Dendritic cell treated with granulocyte-macrophage colony-stimulating factor and Interleukin-4, amounts not matched to agents 40 ng/mL and 50 ng/mL, for 4 days (primary cell): Measurements from ENCODE around the gene PRAMEF4.
"Not testable (repeated sequence)": the region's sequence is repeated elsewhere in the genome, so short reads cannot be mapped to it uniquely, and the experiment has no call there.

ENCODE experiments used
- H3K27ac Mint-ChIP-seq: one replicate; pipeline ENCODE4 v1.8.0; 2022; ENCODE audit warnings: mild to moderate bottlenecking, mixed read lengths
- H3K27me3 Mint-ChIP-seq: one replicate; pipeline ENCODE4 v1.8.0; 2022; ENCODE audit warnings: mild to moderate bottlenecking, mixed read lengths
- H3K36me3 Mint-ChIP-seq: one replicate; pipeline ENCODE4 v1.8.0; 2022; ENCODE audit warnings: low read depth, mixed read lengths
- H3K4me1 Mint-ChIP-seq: one replicate; pipeline ENCODE4 v1.8.0; 2022; ENCODE audit warnings: low read depth, mixed read lengths
- H3K4me3 Mint-ChIP-seq: one replicate; pipeline ENCODE4 v1.8.0; 2022; ENCODE audit warnings: mild to moderate bottlenecking, moderate library complexity, mixed read lengths
- H3K9me3 Mint-ChIP-seq: one replicate; pipeline ENCODE4 v1.8.0; 2022; ENCODE audit warnings: mixed read lengths
- intact Hi-C: fragments of 100-400 bp; cut with micrococcal nuclease; formaldehyde crosslinking; loops from one replicate; pipeline ENCODE4 v1.15.0; 2022

Gene PRAMEF4

DNA sequence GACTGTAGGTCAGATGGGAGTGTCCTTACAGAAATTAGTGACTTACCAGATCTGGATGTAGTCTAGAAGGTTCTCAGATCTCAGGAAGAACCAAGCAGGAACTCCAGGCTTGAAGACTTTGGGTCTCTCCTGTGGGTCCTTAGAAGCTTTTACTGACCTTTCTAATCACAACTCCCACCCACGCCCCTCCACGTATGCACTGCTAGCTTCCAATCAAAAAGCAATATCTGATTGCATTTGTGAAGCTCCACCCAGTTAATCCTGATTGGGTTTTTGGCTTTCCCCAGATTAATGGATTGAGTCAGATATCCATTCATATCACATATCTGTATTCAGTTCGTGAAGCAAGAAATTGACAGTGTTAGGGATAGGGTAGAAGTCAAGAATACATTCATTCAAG is at the start of gene PRAMEF4:
Gene PRAMEF4 (minus strand): TSS at position 101 of the 400 bp plus-strand sequence. CDS start 2,807 bp downstream, outside the sequence.
- H3K36me3 Mint-ChIP-seq, H3K4me3 Mint-ChIP-seq, H3K9me3 Mint-ChIP-seq, H3K27ac Mint-ChIP-seq, H3K27me3 Mint-ChIP-seq, intact Hi-C loops, H3K4me1 Mint-ChIP-seq: not testable (repeated sequence)

DNA sequence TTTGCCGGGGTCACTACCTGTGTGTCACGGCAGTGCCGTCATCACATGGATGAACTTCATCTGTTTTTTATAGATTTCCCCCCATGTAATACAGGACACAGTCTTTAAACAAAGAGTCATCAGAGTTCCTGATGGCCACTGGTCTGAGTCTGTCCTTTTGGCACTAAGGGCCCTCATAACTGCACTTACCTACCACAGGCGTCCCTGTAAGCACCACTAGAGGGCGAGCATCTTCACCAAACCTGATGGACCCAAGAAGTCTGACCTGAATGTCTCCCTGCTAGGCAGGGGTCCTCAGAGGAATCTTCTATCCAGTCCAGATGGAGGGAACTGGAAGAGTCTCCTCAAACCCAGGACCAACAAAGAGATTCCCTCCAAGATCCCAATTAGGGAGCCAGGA is 38.4 kb upstream of the PRAMEF4 start:
- H3K4me1 Mint-ChIP-seq, H3K36me3 Mint-ChIP-seq, H3K27ac Mint-ChIP-seq, H3K27me3 Mint-ChIP-seq, intact Hi-C loops, H3K9me3 Mint-ChIP-seq, H3K4me3 Mint-ChIP-seq: not testable (repeated sequence)

DNA sequence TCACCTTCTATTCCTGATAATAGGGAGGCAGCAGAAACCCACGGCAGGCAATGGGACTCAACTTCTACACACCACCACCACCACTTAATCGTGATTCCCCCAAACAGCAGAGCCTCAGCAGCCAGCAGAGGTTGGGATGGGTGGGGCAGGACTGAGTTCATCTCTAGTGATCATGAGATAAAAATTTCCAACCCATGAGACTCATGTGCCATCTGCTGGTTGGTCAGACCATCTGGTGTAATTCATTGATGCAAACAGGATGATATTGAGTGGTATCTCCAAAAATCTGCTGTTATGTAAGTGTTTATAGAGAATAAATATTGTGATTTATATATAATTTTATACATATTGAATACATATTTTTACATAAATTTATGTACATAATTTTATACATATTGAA is 35.7 kb upstream of the PRAMEF4 start:
- intact Hi-C loops, H3K36me3 Mint-ChIP-seq, H3K4me3 Mint-ChIP-seq, H3K27ac Mint-ChIP-seq, H3K27me3 Mint-ChIP-seq, H3K4me1 Mint-ChIP-seq, H3K9me3 Mint-ChIP-seq: not testable (repeated sequence)

DNA sequence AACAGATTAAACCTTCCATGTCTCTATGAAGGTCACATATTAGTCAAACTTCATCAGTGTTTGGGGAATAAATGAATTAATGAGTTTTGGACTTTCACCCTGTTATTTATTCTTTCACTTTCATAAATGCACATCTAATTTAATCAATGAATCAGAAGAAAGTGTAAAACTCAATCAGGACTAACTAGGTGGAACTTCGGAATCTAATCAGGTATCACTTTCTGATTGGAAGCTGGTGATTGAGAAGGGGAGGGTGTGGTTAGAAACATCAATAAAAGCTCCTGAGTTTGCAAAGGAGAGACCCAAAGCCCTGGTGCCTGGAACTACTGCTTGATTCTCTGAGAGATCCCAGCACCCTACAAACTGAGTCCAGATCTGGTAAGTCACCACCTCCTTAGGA is 30.3 kb upstream of the PRAMEF4 start, which contains the start of gene PRAMEF7:
Gene PRAMEF7 (plus strand): TSS at position 301 of the 400 bp plus-strand sequence. CDS start 1,083 bp downstream, outside the sequence.
- H3K4me3 Mint-ChIP-seq, H3K27ac Mint-ChIP-seq, H3K27me3 Mint-ChIP-seq, intact Hi-C loops, H3K4me1 Mint-ChIP-seq, H3K36me3 Mint-ChIP-seq, H3K9me3 Mint-ChIP-seq: not testable (repeated sequence)

DNA sequence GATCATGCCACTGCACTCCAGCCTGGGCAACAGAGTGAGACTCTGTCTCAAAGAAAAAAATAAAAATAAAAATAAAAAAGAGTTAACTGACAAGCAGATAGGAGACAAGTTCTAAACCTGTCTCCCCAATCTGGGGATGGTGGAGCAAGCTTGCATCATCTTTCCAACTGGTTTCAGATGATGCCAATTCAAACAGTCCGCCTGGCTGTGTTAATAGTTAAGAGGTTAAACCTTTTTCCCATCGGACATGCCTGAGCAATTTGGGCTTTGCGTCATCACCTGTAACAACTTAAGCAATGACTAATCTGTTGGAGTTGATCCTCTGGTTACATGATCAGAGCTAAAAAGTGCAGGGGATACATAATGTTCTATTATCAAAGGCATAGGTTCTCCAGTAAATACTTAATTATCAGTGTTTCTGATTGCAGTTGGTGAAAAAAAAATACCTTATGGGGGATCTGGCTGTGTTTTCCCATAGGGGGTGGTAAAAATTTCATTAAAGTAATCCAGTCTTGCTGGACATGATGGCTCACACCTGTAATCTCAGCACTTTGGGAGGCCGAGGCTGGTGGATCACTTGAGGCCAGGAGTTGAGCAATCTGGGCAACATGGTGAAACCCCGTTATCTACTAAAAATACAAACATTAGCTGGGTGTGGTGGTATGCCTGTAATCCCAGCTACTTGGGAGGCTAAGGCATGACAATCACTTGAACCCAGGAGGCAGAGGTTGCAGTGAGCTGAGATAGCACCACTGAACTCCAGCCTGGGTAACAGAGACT is 18.0 kb upstream of the PRAMEF4 start:
- H3K27ac Mint-ChIP-seq, H3K27me3 Mint-ChIP-seq, H3K4me3 Mint-ChIP-seq: not testable (repeated sequence)

DNA sequence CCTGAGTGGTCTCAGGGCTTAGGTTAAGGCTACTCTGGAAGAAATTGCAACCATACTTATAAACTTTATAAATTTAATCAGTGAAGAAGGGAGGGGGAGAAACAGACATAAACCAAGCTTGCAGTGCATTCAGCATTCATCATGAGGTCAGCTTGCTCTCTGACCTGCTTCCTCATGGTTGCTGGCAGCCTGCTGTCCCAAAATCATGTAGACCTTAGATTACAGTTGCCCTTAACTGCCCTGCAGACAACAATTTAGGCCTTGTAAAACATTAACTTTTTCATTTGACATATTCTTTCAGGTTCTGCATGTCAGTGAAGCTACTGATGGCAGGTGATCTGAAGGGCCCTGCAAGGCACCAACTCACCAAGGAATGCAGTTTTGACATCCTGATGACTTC is 13.2 kb upstream of the PRAMEF4 start:
- H3K4me1 Mint-ChIP-seq, H3K27ac Mint-ChIP-seq, H3K27me3 Mint-ChIP-seq, H3K9me3 Mint-ChIP-seq, intact Hi-C loops, H3K36me3 Mint-ChIP-seq, H3K4me3 Mint-ChIP-seq: not testable (repeated sequence)

More for the DNA sequence above, 18.0 kb upstream of the PRAMEF4 start:
- H3K9me3 Mint-ChIP-seq, H3K36me3 Mint-ChIP-seq, intact Hi-C loops, H3K4me1 Mint-ChIP-seq: not testable (repeated sequence)

DNA sequence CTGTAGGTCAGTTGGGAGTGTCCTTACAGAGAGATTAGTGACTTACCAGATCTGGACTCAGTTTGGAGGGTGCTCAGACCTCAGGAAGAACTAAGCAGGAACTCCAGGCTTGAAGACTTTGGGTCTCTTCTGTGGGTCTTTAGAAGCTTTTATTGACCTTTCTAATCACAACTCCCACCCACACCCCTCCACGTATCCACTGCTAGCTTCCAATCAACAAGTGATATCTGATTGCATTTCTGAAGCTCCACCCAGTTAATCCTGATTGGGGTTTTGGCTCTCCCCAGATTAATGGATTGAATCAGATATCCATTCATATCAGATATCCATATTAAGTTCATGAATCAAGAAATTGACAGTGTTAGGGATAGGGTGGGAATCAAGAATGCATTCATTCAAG is 12.2 kb upstream of the PRAMEF4 start, which contains the start of gene PRAMEF10:
Gene PRAMEF10 (minus strand): TSS at position 101 of the 400 bp plus-strand sequence. CDS start 2,423 bp downstream, outside the sequence.
- H3K27ac Mint-ChIP-seq, H3K27me3 Mint-ChIP-seq, H3K4me1 Mint-ChIP-seq, H3K9me3 Mint-ChIP-seq, H3K4me3 Mint-ChIP-seq, intact Hi-C loops, H3K36me3 Mint-ChIP-seq: not testable (repeated sequence)

DNA sequence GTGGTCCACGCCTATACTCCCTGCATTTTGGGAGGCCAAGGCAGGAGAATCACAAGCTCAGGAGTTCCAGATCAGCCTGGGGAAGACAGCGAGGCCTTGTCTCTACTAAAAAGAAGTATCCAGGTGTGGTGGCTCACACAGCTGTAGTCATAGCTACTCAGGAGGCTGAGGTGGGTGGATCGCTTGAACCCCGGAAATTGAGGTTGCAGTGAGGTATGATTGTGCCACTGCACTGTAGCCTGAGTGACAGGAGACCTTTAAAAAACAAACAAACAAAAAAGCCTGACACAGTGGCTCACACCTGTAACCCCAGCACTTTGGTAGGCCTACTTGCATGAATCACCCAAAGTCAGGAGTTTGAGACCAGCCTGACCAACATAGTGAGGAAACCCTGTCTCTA is 7.5 kb downstream of the PRAMEF4 start:
- H3K9me3 Mint-ChIP-seq, H3K27ac Mint-ChIP-seq, intact Hi-C loops, H3K4me1 Mint-ChIP-seq, H3K4me3 Mint-ChIP-seq, H3K27me3 Mint-ChIP-seq, H3K36me3 Mint-ChIP-seq: not testable (repeated sequence)

DNA sequence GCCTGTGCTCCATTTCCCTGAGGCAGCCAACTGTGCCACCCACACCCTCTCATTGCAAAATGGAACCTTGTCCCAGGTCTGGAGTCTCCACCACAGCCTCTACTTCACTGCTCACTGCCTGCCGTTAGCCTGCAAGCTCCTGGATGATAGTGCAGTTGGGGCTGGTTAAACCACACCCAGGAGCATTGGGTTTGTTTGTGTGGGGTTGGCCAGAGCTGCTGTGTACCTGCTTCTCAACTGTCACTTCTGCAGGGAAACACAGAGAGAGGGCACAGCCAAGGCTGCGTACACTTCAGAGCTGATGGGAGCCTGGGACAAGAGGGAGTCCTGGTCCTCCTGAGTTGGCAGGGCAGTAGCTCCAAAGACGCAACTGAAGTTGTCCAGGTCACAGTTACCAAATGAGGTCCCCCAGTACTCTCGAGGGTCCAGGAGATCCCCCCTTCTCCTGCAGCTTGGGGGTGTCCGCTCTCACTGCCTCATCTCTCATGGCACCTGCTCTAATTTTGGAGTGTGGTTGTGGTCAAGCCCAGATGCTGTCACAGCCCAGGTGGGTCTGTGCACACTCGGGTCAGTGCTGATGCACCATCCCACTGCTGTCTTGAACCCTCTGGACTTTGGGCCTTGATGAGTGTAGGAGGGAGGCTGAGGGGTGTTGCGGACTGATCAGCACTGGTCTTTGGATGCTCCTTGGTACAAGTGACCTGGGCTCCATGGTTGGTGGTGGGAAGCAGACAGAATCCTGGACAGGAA is 22.7 kb downstream of the PRAMEF4 start:
- H3K9me3 Mint-ChIP-seq, H3K4me1 Mint-ChIP-seq, intact Hi-C loops, H3K27me3 Mint-ChIP-seq, H3K36me3 Mint-ChIP-seq, H3K4me3 Mint-ChIP-seq, H3K27ac Mint-ChIP-seq: not testable (repeated sequence)

DNA sequence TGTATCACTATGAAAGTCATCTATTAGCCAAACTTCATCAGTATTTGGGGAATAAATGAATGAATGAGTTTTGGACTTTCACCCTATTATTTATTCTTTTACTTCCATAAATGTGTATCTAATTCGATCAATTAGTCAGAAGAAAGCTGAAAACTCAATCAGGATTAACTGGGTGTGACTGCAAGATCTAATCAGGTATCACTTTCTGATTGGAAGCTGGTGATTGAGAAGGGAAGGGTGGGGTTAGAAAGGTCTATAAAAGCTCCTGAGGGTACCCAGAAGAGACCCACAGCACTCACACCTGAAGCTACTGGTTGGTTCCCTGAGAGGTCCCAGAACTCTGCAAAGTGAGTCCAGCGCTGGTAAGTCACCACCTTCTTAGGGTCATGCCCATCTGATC is 29.2 kb downstream of the PRAMEF4 start, which contains the start of gene PRAMEF2:
Gene PRAMEF2 (plus strand): TSS at position 301 of the 400 bp plus-strand sequence. CDS start 1,924 bp downstream, outside the sequence.
- H3K4me1 Mint-ChIP-seq, H3K27ac Mint-ChIP-seq, H3K36me3 Mint-ChIP-seq, H3K27me3 Mint-ChIP-seq, H3K4me3 Mint-ChIP-seq, H3K9me3 Mint-ChIP-seq, intact Hi-C loops: not testable (repeated sequence)

DNA sequence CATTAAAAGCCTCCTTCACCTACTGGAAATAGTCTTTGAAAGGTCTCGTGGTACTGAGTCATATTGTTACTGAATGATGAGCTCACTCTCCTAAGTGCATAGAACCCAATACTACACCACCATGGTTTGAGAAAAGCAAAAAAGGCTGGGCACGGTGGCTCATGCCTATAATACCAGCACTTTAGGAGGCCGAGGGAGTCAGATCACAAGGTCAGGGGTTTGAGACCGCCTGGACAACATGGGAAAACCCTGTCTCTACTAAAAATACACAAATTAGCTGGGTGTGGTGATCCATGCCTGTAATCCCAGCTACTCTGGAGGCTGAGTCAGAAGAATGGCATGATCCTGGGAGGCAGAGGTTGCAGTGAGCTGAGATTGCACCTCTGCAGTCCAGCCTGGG is 34.2 kb downstream of the PRAMEF4 start:
- Mint-ChIP-seq H3K36me3 (no peaks in the 10 kb centered on the region), H3K4me1 (no peaks in the 10 kb centered on the region), H3K27me3 (no peaks in the 10 kb centered on the region), H3K27ac (no peak overlapping the region), H3K9me3 (no peaks in the 10 kb centered on the region), H3K4me3 (no peak overlapping the region)
- intact Hi-C loops: no loop called here

DNA sequence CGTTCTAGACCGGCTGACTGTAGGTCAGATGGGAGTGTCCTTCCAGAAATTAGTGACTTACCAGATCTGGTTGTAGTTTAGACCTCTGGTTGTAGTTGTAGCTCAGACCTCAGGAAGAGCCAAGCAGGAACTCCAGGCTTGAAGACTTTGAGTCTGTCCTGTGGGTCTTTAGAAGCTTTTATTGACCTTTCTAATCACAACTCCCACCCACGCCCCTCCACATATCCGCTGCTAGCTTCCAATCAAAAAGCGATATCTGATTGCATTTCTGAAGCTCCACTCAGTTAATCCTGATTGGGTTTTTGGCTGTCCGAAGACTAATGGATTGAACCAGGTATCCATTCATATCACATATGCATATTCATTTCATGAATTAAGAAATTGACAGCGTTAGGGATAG is 37.4 kb downstream of the PRAMEF4 start, which contains the start of gene HNRNPCL1:
Gene HNRNPCL1 (minus strand): TSS at position 101 of the 400 bp plus-strand sequence. CDS start 431 bp downstream, outside the sequence.
- H3K27ac Mint-ChIP-seq, H3K4me1 Mint-ChIP-seq, H3K9me3 Mint-ChIP-seq, H3K27me3 Mint-ChIP-seq, H3K4me3 Mint-ChIP-seq, H3K36me3 Mint-ChIP-seq, intact Hi-C loops: not testable (repeated sequence)

DNA sequence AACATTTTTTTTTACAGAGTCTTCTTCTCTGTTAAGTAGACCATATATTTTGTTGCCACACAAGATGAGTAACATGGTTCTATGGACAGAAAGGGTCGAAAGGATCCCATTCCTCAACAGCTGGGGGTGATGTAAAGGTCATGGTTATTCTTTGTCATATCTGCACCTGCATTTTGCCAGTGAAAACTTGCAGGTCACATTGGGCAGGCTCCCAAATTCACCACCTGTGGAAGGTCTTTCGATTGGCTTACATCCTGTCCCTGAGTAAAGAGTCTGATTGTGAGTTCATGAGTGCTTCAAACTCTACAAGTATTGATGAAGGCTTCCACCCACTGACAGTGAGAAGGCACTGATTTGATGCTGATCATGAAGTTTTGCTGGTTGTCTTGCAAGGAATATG is 52.8 kb downstream of the PRAMEF4 start:
- intact Hi-C loops, H3K36me3 Mint-ChIP-seq, H3K4me3 Mint-ChIP-seq, H3K27ac Mint-ChIP-seq, H3K9me3 Mint-ChIP-seq, H3K4me1 Mint-ChIP-seq, H3K27me3 Mint-ChIP-seq: not testable (repeated sequence)

DNA sequence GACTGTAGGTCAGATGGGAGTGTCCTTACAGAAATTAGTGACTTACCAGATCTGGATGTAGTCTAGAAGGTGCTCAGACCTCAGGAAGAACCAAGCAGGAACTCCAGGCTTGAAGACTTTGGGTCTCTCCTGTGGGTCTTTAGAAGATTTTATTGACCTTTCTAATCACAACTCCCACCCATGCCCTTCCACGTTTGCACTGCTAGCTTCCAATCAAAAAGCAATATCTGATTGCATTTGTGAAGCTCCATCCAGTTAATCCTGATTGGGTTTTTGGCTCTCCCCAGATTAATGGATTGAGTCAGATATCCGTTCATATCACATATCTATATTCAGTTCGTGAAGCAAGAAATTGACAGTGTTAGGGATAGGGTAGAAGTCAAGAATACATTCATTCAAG is 54.7 kb downstream of the PRAMEF4 start, which contains the start of gene PRAMEF11:
Gene PRAMEF11 (minus strand): TSS at position 101 of the 400 bp plus-strand sequence. CDS start 2,621 bp downstream, outside the sequence.
- H3K27ac Mint-ChIP-seq, intact Hi-C loops, H3K36me3 Mint-ChIP-seq, H3K9me3 Mint-ChIP-seq, H3K4me1 Mint-ChIP-seq, H3K4me3 Mint-ChIP-seq, H3K27me3 Mint-ChIP-seq: not testable (repeated sequence)
